HK-2 (cell line): ENCODE measurements around the gene TAPBP.
"Not testable (repeated sequence)": the region's sequence is repeated elsewhere in the genome, so short reads cannot be mapped to it uniquely, and the experiment has no call there.

Source experiments
- DNase-seq: peaks from one replicate; pipeline ENCODE4 v3.0.0-alpha.2; 2018; ENCODE audit not compliant: unreplicated experiment

The TAPBP gene

GRCh38 chr6:33313709-33314514 lies at the start of gene TAPBP:
TSS of gene TAPBP (minus strand) at chr6:33314078. CDS start at chr6:33314041, 37 bp downstream.
- peak; percentile 78 for DNase-seq

DNA sequence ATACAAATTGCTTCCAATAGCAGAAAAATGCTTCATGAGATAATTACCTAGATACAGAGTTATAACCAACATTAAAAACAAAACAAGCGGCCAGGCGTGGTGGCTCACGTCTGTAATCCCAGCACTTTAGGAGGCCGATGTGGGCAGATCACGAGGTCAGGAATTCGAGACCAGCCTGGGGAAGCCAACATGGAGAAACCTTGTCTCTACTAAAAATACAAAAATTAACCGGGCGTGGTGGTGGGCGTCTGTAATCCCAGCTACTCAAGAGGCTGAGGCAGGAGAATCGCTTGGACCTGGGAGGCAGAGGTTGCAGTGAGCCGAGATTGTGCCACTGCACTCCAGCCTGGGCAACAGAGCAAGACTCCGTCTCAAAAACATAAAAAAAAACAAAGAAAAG lies 49.6 kb upstream of the TAPBP start:
- DNase-seq, result not testable (repeated sequence)

DNA sequence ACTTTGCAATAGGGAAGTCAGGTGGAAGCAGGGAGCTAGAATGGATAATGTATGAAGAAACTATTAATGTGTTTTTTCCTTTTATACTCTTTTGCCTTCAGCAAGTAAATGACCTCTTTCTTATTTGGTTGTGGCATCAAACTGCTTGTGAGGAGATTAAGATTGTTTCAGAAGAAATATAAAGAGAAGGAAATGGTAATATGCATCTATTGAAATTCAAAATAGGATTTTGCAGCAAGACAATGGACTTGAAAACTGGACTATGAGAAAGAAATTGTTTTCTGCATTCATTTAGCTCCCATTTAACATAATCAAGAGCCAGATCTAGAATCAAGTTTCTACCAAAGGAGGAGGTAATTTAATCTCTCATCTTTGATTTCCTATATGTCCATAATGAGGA lies 45.5 kb upstream of the TAPBP start:
- DNase-seq, result no peak

DNA sequence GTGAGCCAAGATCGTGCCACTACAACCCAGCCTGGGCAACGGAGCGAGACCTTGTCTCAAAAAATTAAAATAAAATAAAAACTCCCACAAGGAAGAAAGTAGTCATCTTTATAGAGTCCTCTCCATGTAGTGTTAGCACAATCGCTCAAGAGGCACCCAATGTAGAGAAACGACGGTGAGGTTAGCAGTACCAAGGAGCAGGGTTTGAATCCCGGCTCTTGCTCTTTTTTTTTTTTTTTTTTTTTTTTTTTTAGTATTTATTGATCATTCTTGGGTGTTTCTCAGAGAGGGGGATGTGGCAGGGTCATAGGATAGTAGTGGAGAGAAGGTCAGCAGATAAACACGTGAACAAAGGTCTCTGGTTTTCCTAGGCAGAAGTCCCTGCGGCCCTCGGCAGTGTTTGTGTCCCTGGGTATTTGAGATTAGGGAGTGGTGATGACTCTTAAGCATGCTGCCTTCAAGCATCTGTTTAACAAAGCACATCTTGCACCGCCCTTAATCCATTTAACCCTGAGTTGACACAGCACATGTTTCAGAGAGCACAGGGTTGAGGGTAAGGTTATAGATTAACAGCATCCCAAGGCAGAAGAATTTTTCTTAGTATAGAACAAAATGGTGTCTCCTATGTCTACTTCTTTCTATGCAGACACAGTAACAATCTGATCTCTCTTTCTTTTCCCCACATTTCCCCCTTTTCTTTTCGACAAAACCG lies 43.4 kb upstream of the TAPBP start:
- DNase-seq, result peak; percentile 11

DNA sequence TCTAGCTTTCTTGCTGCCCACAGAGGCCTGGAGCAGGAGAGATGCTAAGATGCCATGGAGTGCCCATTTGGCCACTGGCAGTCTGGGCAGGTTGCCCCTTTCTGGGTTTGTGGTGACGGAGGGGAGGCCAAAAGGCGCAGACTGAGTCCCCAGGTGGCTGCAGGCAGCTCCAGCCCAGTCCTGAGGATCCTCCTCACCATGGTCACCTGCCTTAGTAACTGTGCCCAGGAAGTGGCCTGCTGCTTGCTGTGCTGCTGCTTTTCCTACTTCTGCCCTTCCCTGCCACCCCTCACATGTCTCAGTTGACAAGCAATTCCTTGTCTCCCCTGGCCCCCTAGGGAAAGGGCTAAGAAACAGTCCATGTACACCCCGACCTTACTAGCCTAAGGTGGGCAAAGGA lies 42.4 kb upstream of the TAPBP start:
- no peak for DNase-seq

GRCh38 chr6:33355860-33356259 lies 42.0 kb upstream of the TAPBP start:
- DNase-seq, result not testable (repeated sequence)

- no peak for DNase-seq
Measured at GRCh38 chr6:33347816-33348215, 33.9 kb upstream of the TAPBP start.

GRCh38 chr6:33346972-33347371 lies 33.1 kb upstream of the TAPBP start:
- DNase-seq, result not testable (repeated sequence)

DNA sequence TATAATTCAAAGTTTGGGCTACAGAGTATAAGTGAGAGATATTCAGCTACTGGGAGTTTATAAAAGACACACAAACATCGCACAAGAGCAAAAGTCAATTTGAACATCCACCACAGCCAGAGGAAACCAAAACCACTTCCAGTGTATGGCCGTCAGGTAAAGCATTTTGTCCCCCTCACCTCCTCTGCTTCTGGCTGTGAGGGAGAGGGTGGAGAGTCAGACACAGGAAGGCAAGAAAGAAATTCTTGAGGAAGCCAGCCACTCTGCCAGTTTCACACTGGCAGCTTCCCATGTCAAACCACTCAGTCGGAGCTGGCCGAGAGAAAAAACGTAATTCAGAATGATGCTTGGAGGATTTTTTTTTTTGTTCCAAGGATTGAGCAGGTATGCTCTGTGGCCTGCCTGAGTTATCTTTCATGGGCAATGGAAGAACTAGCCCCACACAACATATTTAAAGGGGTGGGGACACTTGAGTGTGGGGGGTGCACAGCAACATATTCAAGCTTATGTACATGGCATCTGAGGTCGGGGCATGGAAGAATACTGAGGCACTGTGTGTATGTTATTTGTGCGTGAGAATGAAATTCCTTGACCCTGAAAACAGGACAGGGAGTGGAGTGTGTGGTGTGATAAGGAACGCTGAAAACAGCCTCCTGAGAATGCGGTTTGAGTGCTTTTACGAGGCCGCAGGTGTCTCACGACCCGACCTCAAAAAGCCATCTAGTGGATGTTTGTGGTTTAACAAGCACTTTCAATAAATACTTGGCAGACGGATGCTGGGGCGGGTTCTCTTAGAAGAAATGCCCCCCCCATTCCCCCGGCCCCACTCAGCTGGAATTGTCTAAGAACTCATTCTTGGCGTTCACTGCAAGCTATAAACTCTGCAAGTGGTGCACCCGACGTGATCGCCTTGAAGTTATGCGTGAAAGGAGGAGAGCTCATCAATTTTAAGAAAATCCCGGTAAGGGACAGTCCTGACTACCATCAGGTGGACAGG lies 31.1 kb upstream of the TAPBP start:
- peak; percentile 61 for DNase-seq

DNA sequence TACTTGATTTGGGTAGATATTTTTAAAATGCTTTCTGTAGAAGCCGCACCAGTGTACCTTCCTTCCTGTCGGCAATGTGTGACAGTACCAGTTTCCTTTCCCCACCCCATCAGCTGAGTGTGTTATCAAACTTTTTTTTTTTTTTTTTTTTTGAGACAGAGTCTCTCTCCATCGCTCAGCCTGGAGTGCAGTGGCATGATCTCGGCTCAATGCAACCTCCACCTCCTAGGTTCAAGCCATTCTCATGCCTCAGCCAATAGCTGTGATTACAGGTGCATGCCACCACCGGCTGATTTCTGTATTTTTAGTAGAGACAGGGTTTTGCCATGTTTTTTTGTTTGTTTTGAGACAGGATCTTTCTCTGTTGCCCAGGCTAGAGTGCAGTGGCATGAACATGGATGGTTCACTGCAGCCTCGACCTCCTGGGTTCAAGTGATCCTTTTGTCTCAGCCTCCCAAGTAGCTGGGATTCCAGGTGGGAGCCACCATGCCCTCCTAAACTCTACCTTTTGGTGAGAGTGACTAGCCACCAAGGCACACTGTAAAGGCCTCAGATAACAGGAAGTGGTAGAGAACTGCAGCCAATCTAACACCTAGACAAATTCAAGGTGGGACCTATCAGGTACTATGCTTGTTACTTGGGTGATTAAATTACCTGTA lies 30.2 kb upstream of the TAPBP start:
- DNase-seq, result no peak

GRCh38 chr6:33343606-33343952 lies 29.7 kb upstream of the TAPBP start:
- not testable (repeated sequence) for DNase-seq

- no peak for DNase-seq
Measured at GRCh38 chr6:33339193-33339592, 25.3 kb upstream of the TAPBP start.

GRCh38 chr6:33336495-33336894 lies 22.6 kb upstream of the TAPBP start:
- DNase-seq, result no peak

DNA sequence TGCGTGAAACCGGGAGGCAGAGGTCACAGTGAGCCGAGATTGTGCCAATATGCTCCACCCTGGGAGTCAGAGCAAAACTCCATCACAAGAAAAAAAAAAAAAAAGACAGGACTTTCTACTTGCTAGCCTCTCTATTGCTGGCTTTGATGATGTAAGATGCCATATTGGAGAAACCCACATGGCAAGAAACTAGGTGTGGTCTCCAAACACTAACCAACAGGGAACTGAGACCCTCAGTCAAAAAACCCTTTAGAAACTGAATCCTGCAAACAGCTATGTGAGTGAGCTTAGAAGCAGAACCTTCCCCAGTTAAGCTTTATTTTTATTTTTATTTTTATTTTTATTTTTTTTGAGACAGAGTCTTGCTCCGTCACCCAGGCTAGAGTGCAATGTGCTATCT lies 22.0 kb upstream of the TAPBP start:
- DNase-seq, result no peak

GRCh38 chr6:33333666-33334065 lies 19.8 kb upstream of the TAPBP start:
- DNase-seq, result no peak

DNA sequence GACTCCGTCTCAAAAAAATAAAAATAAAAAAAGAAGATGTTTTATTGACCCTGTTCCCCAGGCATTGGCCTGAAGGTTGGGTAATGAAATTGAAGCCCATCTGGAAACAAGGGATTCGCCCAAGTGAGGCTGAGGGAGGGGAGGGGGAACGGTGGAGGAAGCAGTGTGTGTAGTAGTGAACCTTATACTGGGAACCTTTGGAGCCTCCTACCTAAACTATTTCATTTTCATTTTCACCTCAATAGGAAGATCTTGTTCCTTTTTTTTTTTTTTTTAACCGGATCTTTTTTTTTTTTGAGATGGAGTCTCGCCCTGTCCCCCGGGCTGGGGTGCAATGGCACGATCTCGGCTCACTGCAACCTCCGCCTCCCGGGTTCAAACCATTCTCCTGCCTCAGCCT lies 16.9 kb upstream of the TAPBP start:
- DNase-seq, result no peak

DNA sequence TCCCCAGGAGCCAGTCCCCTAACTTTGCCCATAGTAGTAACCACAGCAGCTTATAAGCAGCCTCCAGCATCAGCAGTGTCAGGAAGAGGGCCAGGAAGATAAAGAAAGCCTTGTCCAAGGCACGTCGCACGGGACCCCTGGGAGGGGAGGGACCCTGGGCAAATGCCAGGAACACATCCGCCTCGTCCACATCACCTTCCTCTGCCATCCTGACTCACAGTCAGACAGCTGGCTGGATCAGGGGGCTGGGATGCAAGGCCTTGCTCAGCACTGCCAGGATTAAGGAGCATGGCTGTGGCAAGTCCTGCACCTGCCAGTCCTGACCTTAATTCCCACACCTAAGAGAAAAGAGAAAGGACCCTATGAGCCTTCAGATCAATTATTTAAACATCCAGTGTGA lies 15.2 kb upstream of the TAPBP start:
- DNase-seq, result no peak

DNA sequence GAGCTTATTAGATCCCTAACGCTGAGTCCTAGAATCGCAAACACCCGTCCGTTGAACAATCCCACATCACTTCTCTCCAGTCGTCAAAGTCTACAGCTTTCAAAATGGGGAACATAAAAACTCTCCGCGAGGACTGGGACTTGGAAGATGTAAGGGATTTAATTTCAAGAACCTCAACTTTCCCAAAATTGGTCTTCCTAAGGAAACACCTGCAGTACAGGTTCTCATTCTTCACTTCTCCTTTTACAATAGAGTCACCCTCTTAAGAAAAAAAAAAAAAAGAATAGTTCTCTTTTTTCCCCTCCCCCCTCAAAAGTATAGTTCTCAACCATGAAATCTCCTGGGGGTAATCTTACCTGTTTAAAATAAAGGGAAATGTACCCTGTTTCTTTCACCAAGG lies 10.2 kb upstream of the TAPBP start:
- no peak for DNase-seq

- no peak for DNase-seq
Measured at GRCh38 chr6:33323623-33323948, 9.7 kb upstream of the TAPBP start.

- DNase-seq, result no peak
Measured at GRCh38 chr6:33321227-33321626, 7.3 kb upstream of the TAPBP start.

DNA sequence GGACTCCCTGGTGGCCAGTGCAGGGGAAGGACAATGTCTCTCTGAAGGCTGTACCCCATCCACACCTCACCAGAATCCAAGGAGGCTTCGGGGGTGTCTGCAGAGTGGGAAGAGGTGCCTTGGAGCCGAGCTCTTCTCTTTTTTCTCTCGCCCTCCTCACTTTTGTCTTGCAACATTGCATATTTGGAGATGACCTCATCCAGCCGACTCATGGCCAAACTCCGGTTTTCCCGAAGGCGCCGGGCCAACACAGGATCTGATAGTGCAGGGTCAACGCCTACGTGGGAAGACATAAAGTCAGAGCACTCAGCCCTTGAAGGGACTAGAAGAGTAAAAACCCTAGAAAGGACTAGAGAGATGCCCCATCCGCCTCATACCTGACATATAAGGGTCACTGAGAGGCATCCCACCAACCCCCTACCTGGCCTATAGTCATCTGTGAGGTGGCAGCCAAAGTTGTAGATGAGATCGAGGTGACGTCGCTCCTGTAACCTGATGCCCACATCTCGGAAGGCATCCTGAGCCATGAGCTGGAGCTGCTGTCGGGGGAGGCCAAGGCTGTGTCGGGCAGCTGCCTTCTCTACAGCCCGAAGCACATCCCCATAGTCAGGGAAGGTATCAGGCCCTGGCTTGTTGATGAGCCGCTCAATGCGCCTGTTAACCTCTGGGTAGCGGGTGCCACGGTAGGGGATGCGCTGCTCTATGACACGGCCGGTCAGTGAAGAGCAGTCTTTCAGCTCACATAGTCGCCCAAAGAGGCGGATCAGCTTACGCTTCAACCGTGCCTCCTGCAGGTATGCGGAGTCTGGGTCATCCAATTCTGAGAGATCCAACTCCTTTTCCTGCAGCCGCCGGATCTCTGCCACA lies 6.7 kb upstream of the TAPBP start:
- peak; percentile 48 for DNase-seq
